WTC11 (cell line): Measurements from ENCODE around the gene FMN2. TPM values are rescaled to one million over a fixed set of nuclear protein-coding genes. Genes with fewer than 3 reads are reported as not detected.

Experiments
- ATAC-seq: fragments of 200-7000 bp; cut with Tn5 transposase; 2 replicates; pipeline ENCODE4 v1.10.0; 2021; ENCODE audit warnings: mild to moderate bottlenecking, moderate library complexity
- CTCF ChIA-PET: fragments of 300-600 bp; sonication (Branson Sonifier 250); formaldehyde crosslinking; loops from one replicate; lab custom pipeline; 2021; ENCODE audit warnings: antibody characterized with exemption; lab: Charles Lee
- POLR2A ChIA-PET: fragments of 350-600 bp; sonication (Branson Sonifier 250); formaldehyde crosslinking; loops from one replicate; lab custom pipeline; 2021; ENCODE audit warnings: antibody characterized with exemption; lab: Charles Lee
- DNase-seq: peaks from one replicate; pipeline ENCODE4 v3.0.0; 2021; ENCODE audit warnings: low spot score
- H3K27ac Mint-ChIP-seq: 2 replicates; pipeline ENCODE4 v1.8.0; 2021; ENCODE audit warnings: mixed read lengths
- H3K27me3 Mint-ChIP-seq: 2 replicates; pipeline ENCODE4 v1.8.0; 2021; ENCODE audit warnings: low read depth, mild to moderate bottlenecking, moderate library complexity, mixed read lengths
- H3K36me3 Mint-ChIP-seq: 2 replicates; pipeline ENCODE4 v1.8.0; 2021; ENCODE audit warnings: mixed read lengths
- H3K4me1 Mint-ChIP-seq: 2 replicates; pipeline ENCODE4 v1.8.0; 2022; ENCODE audit warnings: mixed read lengths
- H3K4me3 Mint-ChIP-seq: 2 replicates; pipeline ENCODE4 v1.8.0; 2021; ENCODE audit warnings: mild to moderate bottlenecking, moderate library complexity, mixed read lengths
- H3K9me3 Mint-ChIP-seq: 2 replicates; pipeline ENCODE4 v1.8.0; 2021; ENCODE audit warnings: mixed read lengths
- CDX4 ChIP-seq: fragments of 250-450 bp; sonication (Bioruptor Pico); IDR thresholded peaks from 2 replicates; pipeline ENCODE4 v1.9.0; 2021; ENCODE audit warnings: moderate library complexity, mild to moderate bottlenecking, inconsistent platforms, borderline replicate concordance
- CREM ChIP-seq: sonication (generic); formaldehyde crosslinking; IDR thresholded peaks from 2 replicates; pipeline ENCODE4 v1.8.1; 2022; ENCODE audit warnings: mild to moderate bottlenecking, missing genetic modification reagents, moderate library complexity
- ETV6 ChIP-seq: sonication (generic); formaldehyde crosslinking; IDR thresholded peaks from 2 replicates; pipeline ENCODE4 v1.8.1; 2022; ENCODE audit warnings: mild to moderate bottlenecking, missing genetic modification reagents
- JAZF1 ChIP-seq: fragments of 250-450 bp; sonication (Bioruptor Pico); IDR thresholded peaks from 2 replicates; pipeline ENCODE4 v1.9.0; 2021; ENCODE audit warnings: moderate library complexity, mild to moderate bottlenecking, inconsistent platforms
- MLX ChIP-seq: sonication (generic); formaldehyde crosslinking; IDR thresholded peaks from 2 replicates; pipeline ENCODE4 v1.8.1; 2023; ENCODE audit warnings: mild to moderate bottlenecking, missing genetic modification reagents, moderate library complexity
- NR1H2 ChIP-seq: sonication (generic); formaldehyde crosslinking; IDR thresholded peaks from 2 replicates; pipeline ENCODE4 v1.9.0; 2021; ENCODE audit warnings: mild to moderate bottlenecking, moderate library complexity, missing genetic modification reagents
- PRDM15 ChIP-seq: sonication (generic); formaldehyde crosslinking; IDR thresholded peaks from 2 replicates; pipeline ENCODE4 v1.8.0; 2022; ENCODE audit warnings: missing genetic modification reagents
- RELA ChIP-seq: sonication (generic); formaldehyde crosslinking; IDR thresholded peaks from 2 replicates; pipeline ENCODE4 v1.8.1; 2022; ENCODE audit warnings: missing genetic modification reagents, mild to moderate bottlenecking, borderline replicate concordance
- TEAD1 ChIP-seq: sonication (generic); formaldehyde crosslinking; IDR thresholded peaks from 2 replicates; pipeline ENCODE4 v1.8.0; 2022; ENCODE audit warnings: mild to moderate bottlenecking, missing genetic modification reagents
- ZNF138 ChIP-seq: sonication (generic); formaldehyde crosslinking; conservative IDR thresholded peaks from 2 replicates; pipeline ENCODE4 v1.8.1; 2022; ENCODE audit warnings: mild to moderate bottlenecking, moderate library complexity, missing genetic modification reagents
- ZNF263 ChIP-seq: sonication (generic); formaldehyde crosslinking; IDR thresholded peaks from 2 replicates; pipeline ENCODE4 v1.8.1; 2022; ENCODE audit warnings: low read depth, mild to moderate bottlenecking, moderate library complexity, missing genetic modification reagents
- total RNA-seq: library from RNA; stranded (reverse); gene quantifications from 3 replicates; pipeline ENCODE4 v1.2.3, GENCODE V29; 2021
- TF ChIP-seq, protein P1 (sequence below): sonication (generic); formaldehyde crosslinking; IDR thresholded peaks from 2 replicates; pipeline ENCODE4 v1.8.1; 2022; ENCODE audit warnings: missing genetic modification reagents, borderline replicate concordance
- TF ChIP-seq, protein P2 (sequence below): fragments of 200-600 bp; IDR thresholded peaks from 2 replicates; pipeline ENCODE4 v1.8.0; 2022; ENCODE audit warnings: antibody characterized with exemption
- TF ChIP-seq, protein P3 (sequence below): fragments of 250-450 bp; sonication (Bioruptor Pico); IDR thresholded peaks from 2 replicates; pipeline ENCODE4 v1.9.0; 2021; ENCODE audit warnings: mild to moderate bottlenecking
- TF ChIP-seq, protein P4 (sequence below): sonication (generic); formaldehyde crosslinking; IDR thresholded peaks from 2 replicates; pipeline ENCODE4 v1.8.0; 2022; ENCODE audit warnings: mild to moderate bottlenecking, missing genetic modification reagents

The FMN2 gene
- total RNA-seq, 1 experiment from 2014 or later = 1.8 TPM

GRCh38 chr1:240402326-240402725 lies 310.6 kb downstream of the FMN2 start:
- CTCF ChIA-PET = no interaction called here
- POLR2A ChIA-PET = no interaction called here
- no peak overlapping the region for H3K4me3 Mint-ChIP-seq
- no peaks in the 10 kb centered on the region for H3K36me3 Mint-ChIP-seq
- H3K9me3 Mint-ChIP-seq = no peaks in the 10 kb centered on the region
- DNase-seq (no peak), ATAC-seq (no peak)
- H3K27ac Mint-ChIP-seq = no peak overlapping the region
- no peaks in the 10 kb centered on the region for H3K27me3 Mint-ChIP-seq
- peaks cover 9% of the 10 kb centered on the region for H3K4me1 Mint-ChIP-seq
- TF ChIP-seq ZNF263 (no peak), CDX4 (CRISPR knock-in tag) (no peak), CREM (CRISPR knock-in tag) (no peak), JAZF1 (CRISPR knock-in tag) (no peak), ZNF138 (CRISPR knock-in tag) (no peak), PRDM15 (no peak), ETV6 (no peak), RELA (CRISPR knock-in tag) (no peak)
- TF ChIP-seq, protein P1, sequence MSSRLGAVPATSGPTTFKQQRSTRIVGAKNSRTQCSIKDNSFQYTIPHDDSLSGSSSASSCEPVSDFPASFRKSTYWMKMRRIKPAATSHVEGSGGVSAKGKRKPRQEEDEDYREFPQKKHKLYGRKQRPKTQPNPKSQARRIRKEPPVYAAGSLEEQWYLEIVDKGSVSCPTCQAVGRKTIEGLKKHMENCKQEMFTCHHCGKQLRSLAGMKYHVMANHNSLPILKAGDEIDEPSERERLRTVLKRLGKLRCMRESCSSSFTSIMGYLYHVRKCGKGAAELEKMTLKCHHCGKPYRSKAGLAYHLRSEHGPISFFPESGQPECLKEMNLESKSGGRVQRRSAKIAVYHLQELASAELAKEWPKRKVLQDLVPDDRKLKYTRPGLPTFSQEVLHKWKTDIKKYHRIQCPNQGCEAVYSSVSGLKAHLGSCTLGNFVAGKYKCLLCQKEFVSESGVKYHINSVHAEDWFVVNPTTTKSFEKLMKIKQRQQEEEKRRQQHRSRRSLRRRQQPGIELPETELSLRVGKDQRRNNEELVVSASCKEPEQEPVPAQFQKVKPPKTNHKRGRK (CRISPR knock-in tag) = no peak
- TF ChIP-seq, protein P2, sequence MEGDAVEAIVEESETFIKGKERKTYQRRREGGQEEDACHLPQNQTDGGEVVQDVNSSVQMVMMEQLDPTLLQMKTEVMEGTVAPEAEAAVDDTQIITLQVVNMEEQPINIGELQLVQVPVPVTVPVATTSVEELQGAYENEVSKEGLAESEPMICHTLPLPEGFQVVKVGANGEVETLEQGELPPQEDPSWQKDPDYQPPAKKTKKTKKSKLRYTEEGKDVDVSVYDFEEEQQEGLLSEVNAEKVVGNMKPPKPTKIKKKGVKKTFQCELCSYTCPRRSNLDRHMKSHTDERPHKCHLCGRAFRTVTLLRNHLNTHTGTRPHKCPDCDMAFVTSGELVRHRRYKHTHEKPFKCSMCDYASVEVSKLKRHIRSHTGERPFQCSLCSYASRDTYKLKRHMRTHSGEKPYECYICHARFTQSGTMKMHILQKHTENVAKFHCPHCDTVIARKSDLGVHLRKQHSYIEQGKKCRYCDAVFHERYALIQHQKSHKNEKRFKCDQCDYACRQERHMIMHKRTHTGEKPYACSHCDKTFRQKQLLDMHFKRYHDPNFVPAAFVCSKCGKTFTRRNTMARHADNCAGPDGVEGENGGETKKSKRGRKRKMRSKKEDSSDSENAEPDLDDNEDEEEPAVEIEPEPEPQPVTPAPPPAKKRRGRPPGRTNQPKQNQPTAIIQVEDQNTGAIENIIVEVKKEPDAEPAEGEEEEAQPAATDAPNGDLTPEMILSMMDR = no peak
- TF ChIP-seq, protein P3, sequence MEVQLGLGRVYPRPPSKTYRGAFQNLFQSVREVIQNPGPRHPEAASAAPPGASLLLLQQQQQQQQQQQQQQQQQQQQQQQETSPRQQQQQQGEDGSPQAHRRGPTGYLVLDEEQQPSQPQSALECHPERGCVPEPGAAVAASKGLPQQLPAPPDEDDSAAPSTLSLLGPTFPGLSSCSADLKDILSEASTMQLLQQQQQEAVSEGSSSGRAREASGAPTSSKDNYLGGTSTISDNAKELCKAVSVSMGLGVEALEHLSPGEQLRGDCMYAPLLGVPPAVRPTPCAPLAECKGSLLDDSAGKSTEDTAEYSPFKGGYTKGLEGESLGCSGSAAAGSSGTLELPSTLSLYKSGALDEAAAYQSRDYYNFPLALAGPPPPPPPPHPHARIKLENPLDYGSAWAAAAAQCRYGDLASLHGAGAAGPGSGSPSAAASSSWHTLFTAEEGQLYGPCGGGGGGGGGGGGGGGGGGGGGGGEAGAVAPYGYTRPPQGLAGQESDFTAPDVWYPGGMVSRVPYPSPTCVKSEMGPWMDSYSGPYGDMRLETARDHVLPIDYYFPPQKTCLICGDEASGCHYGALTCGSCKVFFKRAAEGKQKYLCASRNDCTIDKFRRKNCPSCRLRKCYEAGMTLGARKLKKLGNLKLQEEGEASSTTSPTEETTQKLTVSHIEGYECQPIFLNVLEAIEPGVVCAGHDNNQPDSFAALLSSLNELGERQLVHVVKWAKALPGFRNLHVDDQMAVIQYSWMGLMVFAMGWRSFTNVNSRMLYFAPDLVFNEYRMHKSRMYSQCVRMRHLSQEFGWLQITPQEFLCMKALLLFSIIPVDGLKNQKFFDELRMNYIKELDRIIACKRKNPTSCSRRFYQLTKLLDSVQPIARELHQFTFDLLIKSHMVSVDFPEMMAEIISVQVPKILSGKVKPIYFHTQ (CRISPR knock-in tag) = no peak
- TF ChIP-seq, protein P4, sequence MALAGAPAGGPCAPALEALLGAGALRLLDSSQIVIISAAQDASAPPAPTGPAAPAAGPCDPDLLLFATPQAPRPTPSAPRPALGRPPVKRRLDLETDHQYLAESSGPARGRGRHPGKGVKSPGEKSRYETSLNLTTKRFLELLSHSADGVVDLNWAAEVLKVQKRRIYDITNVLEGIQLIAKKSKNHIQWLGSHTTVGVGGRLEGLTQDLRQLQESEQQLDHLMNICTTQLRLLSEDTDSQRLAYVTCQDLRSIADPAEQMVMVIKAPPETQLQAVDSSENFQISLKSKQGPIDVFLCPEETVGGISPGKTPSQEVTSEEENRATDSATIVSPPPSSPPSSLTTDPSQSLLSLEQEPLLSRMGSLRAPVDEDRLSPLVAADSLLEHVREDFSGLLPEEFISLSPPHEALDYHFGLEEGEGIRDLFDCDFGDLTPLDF (CRISPR knock-in tag) = no peak

GRCh38 chr1:240404286-240404685 lies 312.6 kb downstream of the FMN2 start:
- Mint-ChIP-seq H3K4me3 (no peak overlapping the region), H3K9me3 (no peaks in the 10 kb centered on the region), H3K27ac (no peak overlapping the region), H3K4me1 (peaks cover 9% of the 10 kb centered on the region), H3K27me3 (no peaks in the 10 kb centered on the region), H3K36me3 (no peaks in the 10 kb centered on the region)
- DNase-seq = no peak
- ChIA-PET CTCF (no interaction called here), POLR2A (no interaction called here)
- no peak for ATAC-seq
- TF ChIP-seq NR1H2 (no peak), MLX (CRISPR knock-in tag) (no peak), TEAD1 (no peak)
